HG03342 (cell line): ENCODE measurements around the gene NEDD4L.

Experiments
- ATAC-seq: cut with Tn5 transposase; IDR thresholded peaks from one replicate; pipeline ENCODE4 v1.9.1; 2021; ENCODE audit warnings: mild to moderate bottlenecking, moderate library complexity; ENCODE audit not compliant: unreplicated experiment

The NEDD4L gene

GRCh38 chr18:58051765-58052460 lies 7.9 kb downstream of the NEDD4L start:
- ATAC-seq, result no peak

- no peak for ATAC-seq
Measured at GRCh38 chr18:58052960-58053359, 8.9 kb downstream of the NEDD4L start.

- no peak for ATAC-seq
Measured at GRCh38 chr18:58054041-58054781, 10.2 kb downstream of the NEDD4L start.

GRCh38 chr18:58055890-58056558 lies 12.0 kb downstream of the NEDD4L start:
- ATAC-seq, result no peak

GRCh38 chr18:58056852-58057251 lies 12.8 kb downstream of the NEDD4L start:
- ATAC-seq, result no peak

- ATAC-seq, result no peak
Measured at GRCh38 chr18:58057291-58057965, 13.4 kb downstream of the NEDD4L start.

GRCh38 chr18:58058720-58059119 lies 14.7 kb downstream of the NEDD4L start:
- no peak for ATAC-seq

GRCh38 chr18:58060254-58060653 lies 16.2 kb downstream of the NEDD4L start:
- no peak for ATAC-seq

- no peak for ATAC-seq
Measured at GRCh38 chr18:58061349-58061748, 17.3 kb downstream of the NEDD4L start.

- no peak for ATAC-seq
Measured at GRCh38 chr18:58064406-58064998, 20.5 kb downstream of the NEDD4L start.

GRCh38 chr18:58065956-58066355 lies 21.9 kb downstream of the NEDD4L start:
- ATAC-seq, result no peak

- no peak for ATAC-seq
Measured at GRCh38 chr18:58067601-58068000, 23.6 kb downstream of the NEDD4L start.

GRCh38 chr18:58069099-58069498 lies 25.1 kb downstream of the NEDD4L start:
- no peak for ATAC-seq

GRCh38 chr18:58069721-58070292 lies 25.8 kb downstream of the NEDD4L start:
- no peak for ATAC-seq

GRCh38 chr18:58076052-58076451 lies 32.0 kb downstream of the NEDD4L start:
- ATAC-seq, result no peak

GRCh38 chr18:58077329-58077728 lies 33.3 kb downstream of the NEDD4L start:
- ATAC-seq, result no peak

- ATAC-seq, result no peak
Measured at GRCh38 chr18:58078889-58079573, 35.0 kb downstream of the NEDD4L start.

GRCh38 chr18:58080451-58080850 lies 36.4 kb downstream of the NEDD4L start:
- ATAC-seq, result no peak

GRCh38 chr18:58087928-58088690 lies 44.1 kb downstream of the NEDD4L start:
- ATAC-seq, result no peak
